Occipital lobe (tissue), 2 donors: ENCODE measurements around the gene CADM2. TPM values are rescaled to one million over a fixed set of nuclear protein-coding genes. Genes with fewer than 3 reads are reported as not detected.

ENCODE experiments used
- DNase-seq: peaks from one replicate; lab custom pipeline; 2025; lab: John Stamatoyannopoulos, UW
- total RNA-seq: library from RNA; depleted of rRNA; stranded (reverse); fragments of >200 nt; gene quantifications from one replicate; pipeline ENCODE4 v1.2.3, GENCODE V29; 2014

CADM2 gene
- total RNA-seq, 1 donor from 2014 or later: 96.5 TPM

DNA sequence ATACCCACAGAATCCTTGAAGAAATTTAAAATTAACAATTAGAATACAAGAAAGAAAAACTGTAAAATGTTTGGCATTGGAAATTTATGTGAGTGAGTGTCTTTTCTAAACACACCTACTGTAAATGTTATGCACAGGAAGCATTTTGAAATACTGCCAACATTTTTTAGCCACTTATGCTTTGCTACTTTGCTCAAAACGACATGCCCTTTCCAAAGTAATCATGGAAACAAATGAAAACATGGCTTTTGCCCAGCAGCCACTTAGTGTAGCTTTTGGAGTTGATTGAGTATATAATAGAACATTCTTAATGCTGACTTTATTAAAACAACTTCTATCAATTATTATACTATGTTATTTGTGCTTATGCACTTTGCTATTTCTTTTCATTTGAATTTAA lies 823.0 kb downstream of the CADM2 start:
- DNase-seq: no peak

DNA sequence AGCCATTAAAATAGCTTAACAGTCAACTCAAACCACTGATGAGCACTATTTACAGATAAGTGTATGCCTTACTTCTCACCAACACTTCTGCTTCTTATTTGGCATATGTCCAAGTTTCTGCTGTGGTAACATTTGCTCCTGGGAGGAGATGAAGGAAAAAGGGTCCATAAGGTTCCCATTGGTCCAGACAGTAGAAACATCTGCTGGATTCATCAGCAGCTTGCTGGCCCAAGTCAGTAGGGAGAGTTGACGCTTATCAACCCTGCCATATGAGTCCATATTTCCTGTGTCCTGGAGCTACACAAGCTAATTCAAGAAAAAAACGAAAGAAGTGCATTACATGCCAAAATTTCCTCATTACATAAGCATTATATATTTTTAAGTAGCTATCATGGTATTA lies 824.5 kb downstream of the CADM2 start:
- no peak for DNase-seq

DNA sequence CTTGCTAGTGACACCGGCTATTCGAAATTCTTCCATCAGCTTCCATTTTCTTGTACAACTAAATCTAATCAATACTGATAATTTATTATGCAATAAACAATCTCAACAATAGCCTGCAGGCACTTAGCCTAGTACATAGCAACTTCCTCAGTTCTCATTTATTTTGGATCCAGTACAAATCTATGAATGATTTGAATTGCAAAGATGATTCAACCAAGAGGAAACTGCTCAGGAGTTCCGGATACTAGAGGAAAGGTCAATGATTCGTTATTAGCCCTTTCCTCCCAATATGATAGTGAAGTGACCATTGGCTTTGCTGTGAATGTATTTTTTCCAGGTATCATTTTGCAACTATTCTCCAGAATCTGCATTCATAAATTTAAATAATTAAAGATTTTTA lies 827.0 kb downstream of the CADM2 start:
- DNase-seq: no peak

DNA sequence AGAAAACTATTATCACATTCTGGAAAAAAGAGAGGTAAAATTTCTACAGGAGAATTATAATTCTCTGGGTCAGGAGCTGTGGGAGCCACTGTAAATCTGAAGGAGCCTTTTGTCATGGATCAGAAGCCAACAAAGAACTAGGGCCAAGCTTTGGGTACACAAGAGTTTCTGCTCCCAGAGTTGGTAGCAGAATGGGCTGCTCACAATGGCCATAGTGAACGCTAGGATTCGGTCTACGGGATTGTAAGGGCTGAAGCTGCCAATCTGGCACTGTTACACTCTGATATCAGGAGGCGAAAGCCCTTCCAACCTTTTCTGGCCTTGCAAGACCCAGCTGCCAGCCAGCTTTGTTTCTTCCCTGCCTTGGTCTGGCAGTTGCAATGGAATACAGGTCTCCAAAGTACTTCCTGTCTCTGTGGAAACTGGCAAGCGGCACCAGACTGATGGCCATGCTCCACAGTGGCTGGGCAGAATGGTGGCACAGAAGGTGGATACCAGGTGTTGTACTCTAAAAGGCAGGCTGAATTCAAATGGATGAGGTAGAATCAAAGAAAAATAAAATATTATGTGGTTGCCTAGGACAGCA lies 831.7 kb downstream of the CADM2 start:
- no peak for DNase-seq

DNA sequence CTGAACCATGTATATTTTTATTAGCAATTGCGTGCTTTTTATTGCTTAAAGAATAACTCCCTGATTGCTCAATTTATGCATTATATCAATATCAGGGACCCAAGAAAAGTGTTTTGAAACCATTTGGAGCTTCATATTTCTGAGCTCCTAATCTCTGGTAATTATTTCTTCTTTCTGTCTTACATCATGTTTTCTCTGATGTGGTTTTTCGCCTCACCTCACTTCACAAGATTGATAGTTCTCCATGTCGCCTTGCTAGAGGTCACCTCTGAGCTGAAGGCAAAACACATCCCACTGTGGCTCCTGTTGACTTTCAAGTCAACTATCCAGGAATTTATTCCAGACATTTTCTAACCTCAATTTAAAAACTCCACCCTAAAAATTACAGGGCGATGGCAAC lies 837.4 kb downstream of the CADM2 start:
- DNase-seq: no peak

DNA sequence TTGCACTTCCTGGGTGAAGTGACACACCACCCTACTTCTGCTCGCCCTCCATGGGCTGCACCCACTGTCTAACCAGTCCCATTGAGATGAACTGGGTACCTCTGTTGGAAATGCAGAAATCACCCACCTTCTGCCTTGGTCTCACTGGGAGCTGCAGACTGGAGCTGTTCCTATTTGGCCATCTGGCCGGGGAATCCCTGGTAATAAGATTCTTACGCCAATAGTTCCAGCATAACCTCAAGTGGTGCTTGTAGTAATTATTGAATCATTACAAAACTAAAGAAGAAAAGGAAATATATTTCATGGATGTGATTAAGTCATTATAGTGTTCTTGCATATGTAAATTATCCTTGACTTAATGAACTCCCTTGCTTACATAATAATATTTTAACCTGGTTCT lies 841.9 kb downstream of the CADM2 start:
- no peak for DNase-seq

DNA sequence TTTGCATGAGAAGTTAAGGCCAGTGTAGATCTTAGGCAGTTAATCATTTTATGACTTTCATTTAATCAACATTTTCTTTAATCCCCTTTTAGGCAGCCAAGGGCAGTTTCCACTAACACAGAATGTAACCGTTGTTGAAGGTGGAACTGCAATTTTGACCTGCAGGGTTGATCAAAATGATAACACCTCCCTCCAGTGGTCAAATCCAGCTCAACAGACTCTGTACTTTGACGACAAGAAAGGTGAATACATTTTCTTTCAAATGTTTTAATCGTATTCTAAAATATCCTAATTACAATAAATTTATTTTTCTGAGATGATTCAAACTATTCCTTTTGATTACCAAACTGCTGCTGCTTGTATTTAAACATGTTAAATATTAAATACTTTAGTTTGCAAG lies 843.2 kb downstream of the CADM2 start:
- no peak for DNase-seq

DNA sequence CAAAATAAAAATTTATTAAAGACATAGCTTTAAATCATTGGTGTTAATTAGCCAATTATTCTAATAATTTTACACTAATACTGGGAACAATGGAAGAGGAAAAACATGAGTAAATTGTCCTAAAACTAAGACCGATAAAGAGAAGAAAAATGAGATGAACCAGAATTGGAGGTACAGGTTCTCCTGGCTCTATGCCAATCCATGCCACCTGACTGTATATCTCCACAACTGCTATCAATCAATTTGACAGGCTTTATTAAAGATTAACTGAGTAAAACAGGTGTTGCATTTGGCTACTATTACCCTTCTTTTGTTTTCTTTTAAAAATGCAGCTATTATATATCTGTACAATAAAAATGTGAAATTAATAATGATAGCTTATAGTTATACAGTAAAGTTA lies 850.0 kb downstream of the CADM2 start:
- no peak for DNase-seq

DNA sequence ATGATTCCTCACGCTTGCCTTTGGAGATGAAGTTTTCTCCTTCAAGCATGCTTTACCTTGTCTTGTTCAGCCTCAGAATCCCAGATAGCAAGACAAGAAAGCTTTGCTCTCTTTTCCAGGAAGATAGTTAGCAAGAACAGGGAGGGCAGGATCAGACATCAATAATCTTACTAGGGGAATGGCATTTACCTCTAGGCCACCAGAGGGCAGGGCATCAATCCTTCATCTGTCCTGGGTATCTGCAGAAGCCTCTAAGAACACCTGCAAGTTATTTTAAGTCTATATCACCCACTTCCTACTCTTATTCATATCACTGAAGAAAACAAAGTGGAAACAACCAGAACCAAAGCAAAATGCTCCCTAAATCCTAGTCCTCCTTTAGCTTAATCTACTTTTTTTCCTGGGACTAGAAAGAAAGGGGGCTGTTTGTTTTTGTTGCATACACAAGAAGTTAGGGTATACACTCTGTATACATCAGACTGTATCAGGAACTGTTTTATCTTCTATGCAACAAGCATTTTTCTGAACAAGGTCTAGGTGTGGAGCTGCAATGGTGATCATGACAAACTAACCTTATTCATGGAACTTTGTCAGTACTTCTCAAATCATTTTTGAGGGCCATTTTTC lies 862.5 kb downstream of the CADM2 start:
- no peak for DNase-seq

DNA sequence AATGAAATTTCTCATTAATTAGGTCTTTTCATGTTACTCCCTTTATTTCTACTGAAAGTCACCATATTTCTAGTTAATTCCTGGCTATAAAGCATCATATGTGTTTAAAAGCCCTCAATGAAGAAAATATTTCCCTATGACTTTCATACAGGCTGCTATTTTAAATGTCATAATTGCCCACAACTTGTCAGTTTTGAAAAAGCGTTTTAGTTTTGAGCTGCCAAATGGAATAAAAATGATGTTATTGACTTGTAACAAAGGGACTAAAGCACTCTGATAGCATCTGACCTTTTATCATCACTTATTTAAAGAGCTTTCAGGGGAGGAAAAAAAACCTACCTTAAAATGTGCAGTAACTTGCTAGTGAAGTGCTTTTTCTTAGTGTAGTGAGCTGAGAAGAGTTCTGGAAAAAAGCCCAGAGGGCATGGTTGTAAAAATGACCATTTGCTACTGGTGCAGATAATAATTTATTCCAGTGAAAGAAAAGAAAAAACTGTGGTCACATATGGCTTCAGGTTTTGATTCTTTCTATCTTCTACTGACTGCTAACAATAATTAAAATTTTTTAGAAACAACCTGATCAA lies 877.2 kb downstream of the CADM2 start:
- DNase-seq: no peak

DNA sequence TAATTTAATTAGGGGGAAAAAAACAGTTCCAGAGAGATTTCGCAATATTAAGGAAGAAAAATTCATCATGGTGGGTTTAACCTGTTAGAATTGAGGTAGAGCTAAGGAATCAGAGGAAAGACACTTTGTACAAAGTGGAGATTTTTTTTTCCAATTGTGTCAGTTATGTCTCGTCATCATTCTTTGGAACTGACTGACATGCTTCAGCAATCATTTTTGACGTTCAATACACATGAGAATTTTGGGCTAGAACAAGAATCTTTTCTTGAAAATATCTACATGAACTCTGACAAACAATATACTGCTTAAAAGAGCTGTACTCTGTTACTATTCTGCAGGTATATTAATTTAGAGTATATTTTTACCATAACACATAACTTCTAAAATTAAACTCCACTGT lies 878.6 kb downstream of the CADM2 start:
- DNase-seq: no peak

DNA sequence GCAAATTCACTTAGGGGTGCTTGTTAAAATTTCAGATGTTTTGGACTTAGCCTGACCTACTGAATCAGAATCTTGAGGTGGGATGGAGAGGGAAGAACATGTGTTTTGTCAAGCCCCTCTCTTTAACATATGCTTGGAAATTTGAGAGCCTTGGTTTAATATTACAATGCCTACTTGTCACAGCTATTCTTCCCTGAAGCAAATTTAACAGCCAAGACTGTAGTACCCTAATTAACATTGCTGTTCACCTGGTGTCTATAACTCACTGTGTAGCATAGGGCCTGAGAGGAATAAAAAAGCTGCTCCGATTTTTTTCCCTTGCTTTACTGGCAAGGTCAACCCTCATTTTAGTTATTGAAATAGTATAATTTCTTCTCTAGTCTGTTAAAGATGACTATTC lies 880.1 kb downstream of the CADM2 start:
- DNase-seq: no peak

DNA sequence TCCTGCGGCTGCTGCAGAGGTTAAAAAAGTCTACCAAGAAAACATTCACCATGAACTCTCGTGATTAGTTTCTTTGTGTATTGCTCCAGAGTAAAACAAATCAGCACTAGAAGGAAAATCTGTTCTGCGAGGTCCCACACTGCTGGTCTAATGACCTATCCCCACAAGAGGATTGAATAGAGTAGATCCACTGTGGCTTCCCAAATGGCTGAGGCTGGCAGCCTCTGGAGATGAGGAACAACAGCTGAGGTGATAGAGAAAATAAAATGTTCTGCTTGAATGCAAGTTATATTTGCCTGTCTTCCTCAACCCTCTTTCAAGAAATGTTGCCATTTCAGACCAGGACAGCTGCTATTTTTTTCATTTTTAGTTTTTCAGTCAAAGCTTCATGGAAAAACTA lies 883.3 kb downstream of the CADM2 start:
- DNase-seq: no peak

DNA sequence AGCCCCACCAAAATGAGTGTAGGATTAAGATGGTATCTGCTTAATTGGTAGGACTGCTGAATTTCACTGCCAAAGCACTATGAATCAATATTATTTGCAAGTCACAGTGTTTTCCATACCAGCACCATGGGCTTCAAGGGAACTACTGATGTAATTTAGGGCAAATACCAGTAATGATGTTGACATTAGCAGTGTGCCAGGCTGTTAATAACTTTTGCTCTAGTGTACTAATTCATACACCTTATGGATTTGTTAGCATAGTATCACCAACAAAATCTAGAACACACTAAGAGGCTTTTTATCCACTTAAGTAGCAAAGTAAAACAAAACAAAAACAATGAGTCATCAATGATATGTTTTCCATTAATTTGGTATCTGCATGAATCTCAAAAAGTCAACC lies 888.2 kb downstream of the CADM2 start:
- DNase-seq: no peak

DNA sequence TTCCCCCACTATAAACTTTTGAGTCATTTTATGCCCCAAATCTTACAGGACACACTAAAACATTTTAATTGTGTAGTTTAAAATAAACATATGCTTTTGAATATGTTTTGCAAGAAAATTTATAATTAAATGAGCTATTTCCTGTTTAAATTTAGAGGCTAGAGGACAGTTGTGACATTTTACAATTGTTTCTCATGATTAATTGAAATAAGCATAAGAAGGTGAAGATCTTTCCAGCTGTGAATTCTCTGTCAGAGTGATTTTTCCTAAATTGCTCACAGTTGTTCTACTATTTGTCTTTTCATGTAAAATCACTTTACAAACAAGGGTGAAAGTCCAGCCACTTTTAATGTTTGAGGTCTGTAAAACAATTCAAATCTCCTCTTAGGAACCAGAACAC lies 892.3 kb downstream of the CADM2 start:
- DNase-seq: no peak

DNA sequence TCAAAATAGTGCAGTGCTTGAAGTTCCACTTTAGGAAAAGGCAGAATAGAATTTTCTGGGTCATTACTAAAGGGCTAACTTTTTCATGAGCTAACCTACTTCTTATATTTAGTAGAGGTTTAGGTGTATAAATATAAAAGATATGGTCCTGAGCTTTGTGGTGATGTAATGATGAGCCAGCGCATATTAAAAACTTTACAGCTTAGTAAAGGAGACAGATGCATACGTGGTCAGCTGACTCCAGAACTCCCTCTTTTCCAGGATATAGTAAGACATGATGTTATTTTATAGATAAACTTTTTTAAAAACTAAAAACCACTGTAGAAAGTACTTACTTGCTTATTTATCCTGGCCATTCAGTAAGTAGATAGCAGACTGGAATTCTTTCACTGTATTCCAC lies 895.0 kb downstream of the CADM2 start:
- no peak for DNase-seq

DNA sequence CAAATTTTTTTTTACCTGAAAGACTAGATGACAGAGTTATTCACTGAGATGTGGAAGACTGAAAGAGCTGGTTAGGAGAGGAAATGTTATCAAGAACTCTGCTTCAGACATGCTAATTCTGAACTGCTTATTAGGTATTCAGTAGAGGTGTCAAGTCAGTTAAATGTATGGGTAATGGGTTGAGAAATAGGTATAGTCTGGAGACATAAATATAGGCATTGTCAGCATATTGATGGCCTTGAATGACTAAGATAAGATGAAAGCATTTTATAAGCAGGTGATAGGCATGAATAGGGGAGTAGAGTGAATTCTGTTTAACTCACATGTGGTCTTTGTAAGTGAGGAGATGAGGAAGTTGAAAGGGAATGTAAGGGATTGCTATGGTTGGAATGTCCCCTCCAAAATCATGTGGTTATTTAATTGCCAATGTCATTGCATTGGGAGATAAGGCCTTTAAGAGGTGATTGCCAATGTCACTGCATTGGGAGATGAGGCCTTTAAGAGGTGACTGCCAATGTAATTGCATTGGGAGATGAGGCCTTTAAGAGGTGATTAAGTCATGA lies 904.2 kb downstream of the CADM2 start:
- DNase-seq: no peak

DNA sequence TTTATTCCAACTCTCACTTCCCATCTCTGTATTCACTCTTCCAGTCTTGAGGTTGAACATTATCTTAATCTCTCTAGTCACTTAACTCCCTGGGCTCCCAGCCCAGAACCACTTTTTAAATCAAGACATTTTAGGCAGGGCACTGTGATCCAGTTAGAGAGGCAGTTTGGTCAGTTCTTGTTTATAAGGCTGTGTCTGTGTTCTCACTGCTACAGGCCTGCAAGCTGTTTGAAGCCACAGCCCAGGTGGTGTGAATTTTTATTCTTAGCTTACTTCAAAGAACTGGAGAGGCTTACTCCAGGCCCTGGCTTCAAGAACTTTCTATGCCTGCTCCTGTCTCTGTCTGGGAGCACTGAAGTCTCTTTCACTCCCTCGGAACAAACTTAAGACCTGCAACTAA lies 906.1 kb downstream of the CADM2 start:
- DNase-seq: no peak

DNA sequence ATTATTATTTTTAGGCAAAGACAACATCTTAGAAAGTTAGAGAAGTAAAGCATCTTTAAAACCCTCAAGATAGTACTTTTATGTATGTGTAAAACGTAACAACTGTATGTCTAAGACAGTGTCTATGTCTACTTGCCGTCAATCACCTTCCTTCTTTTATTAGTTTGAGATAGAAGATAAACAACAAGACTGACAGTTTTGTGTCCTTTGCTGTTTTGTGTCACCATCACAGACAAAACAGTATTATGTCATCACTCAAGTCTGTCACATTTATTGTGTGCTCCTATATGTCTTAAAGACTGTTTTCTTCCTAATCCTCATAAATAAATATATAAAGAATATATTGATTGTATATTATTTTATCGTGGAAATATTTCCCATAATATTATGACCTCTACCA lies 908.3 kb downstream of the CADM2 start:
- DNase-seq: no peak

DNA sequence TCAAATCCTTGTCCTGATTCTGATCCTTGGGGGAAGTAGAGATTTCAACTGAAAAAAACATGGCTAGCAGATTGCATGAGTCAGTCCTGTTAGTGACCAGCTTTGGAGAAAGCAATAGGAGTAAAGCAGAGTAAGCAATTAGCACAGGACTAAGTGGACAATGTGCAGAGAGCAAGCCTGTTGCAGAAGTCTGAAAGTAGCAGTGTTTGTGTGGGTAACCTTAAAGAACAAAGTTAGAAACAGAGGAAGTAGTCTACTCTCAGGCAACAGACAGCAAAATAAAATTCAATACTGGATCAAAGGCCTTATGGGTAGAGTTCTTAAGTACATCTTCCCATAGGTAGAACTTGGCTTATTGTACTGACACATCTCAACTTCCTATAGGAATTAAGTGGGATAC lies 916.8 kb downstream of the CADM2 start:
- no peak for DNase-seq

DNA sequence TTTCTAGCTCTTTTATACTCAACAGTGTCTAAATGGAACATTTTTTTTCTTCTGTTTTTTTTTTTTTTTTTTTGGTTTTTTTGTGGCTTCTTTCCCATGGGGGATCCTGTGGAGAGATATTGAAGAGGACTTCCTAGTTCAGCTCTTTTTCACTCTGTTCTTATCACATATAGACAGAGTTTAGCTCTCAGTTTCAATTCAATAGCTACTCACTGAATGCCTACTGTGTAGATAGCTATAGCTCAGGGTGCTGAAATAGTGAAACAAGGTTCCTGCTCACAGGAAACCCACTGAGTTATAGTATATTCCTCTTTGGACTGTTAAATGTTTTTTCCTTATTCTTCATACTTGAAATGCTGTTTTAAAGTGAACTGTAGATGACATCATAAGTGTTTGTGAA lies 918.8 kb downstream of the CADM2 start:
- no peak for DNase-seq

DNA sequence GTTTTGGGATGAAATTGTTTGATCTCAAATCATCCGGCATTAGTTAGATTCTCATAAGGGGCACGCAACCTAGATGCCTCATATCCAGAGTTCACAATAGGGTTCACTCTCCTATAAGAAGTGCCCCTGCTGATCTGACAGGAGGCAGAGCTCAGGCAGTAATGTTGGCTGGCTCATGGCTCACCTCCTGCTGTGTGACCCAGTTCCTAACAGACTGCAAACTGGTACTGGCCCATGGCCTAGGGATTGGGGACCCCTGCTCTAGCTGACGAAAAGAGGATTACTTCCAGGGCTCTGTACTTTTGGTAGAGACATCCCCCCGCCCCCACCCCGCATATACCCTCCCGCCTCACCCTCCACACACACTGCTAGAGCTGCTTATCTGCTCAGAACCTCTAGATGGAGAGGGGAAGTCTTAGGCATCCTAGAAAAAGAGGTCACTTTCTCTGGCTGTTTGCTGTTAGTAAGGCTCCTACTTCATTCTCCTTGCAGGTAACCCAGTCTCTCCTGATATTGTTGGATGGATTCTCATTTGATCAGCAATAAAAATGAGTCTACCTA lies 923.1 kb downstream of the CADM2 start:
- DNase-seq: no peak

DNA sequence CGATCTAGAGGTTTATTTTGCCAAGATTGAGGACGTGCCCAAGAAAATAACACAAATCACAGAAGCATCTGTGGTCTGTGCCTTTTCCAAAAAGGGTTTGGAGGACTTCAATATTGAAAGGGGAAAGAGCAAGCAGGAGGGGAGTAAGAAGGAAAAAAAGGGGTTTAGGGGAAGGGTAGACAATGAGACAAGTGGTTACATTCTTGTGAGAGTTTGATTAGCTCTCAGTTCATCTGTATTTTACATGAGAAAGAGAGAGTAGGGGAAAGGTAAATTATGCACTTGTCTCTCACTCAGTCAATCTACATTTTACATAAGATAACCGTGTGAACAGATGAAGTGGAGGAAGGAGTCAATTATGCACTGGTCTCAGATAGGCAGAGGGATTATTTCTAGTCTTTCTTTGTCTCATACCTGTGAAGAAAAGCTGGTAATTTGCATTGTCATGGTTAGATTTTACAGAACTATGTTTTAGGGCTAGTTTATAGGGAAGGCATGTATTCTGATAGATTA lies 931.3 kb downstream of the CADM2 start:
- no peak for DNase-seq
